ENCODE data around the gene VAC14. TPM values are rescaled to one million over a fixed set of nuclear protein-coding genes. Genes with fewer than 3 reads are reported as not detected.

The VAC14 gene
- polyA plus RNA-seq, 3 donors = 20.7 to 49.4 (median 31.1) TPM

DNA sequence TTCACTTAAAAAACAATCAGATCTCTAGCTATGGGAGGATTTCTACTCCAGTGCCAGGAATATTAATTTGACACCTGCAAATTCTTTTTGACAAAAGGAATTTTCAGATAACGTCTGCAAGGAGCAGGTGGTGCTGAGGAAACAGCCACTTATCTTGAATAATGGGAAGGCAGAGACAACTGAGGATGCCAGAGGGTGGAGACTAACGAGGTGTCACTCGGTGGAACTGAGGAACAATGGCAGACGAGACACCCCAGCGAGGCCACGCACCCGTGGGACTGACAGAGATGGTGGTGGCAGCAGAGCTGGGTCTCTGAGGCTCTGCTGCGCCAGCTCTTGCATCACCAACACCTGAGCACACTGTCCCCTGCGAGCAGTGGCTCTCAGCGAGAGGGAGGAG, 42.2 kb downstream of the VAC14 start:
- Histone ChIP-seq H3K4me2 (replicated peaks; ENCODE audit: extremely low read depth, low read length, poor library complexity, severe bottlenecking) (no peak overlapping the region), H3K4me1 (ENCODE audit: control insufficient read depth in 1 of 2, insufficient read depth in 2 of 2, low read length in 2 of 2) (no peaks in the 10 kb centered on the region), H3K27me3 (ENCODE audit: control insufficient read depth in 2 of 2, insufficient read depth in 2 of 2, low read length in 2 of 2) (no peaks in the 10 kb centered on the region), H2AFZ (ENCODE audit: insufficient read depth, low read depth, low read length, poor library complexity, severe bottlenecking) (no peak overlapping the region), H3K9me3 (replicated peaks in 1 of 2; ENCODE audit: control insufficient read depth in 1 of 2, insufficient read depth in 1 of 2, low read length in 2 of 2) (no peaks in the 10 kb centered on the region), H3K9ac (ENCODE audit: insufficient read depth, low read length, poor library complexity, severe bottlenecking) (no peak overlapping the region), H3K27ac (ENCODE audit: low read depth in 1 of 2, low read length in 2 of 2) (no peak overlapping the region), H3K4me3 (replicated peaks in 1 of 3; ENCODE audit: low read depth in 2 of 3, low read length in 3 of 3) (no peak overlapping the region), H4K20me1 (ENCODE audit: insufficient read depth, low read length) (no peaks in the 10 kb centered on the region), H3K36me3 (replicated peaks in 1 of 2; ENCODE audit: control insufficient read depth in 1 of 2, insufficient read depth in 2 of 2, low read length in 2 of 2) (peaks cover 86 to 100% of the 10 kb centered on the region in 2 donors), H3K79me2 (ENCODE audit: insufficient read depth, low read length) (no peaks in the 10 kb centered on the region)
- intact Hi-C loops (cut with micrococcal nuclease) = no loop called here
- Mint-ChIP-seq H3K4me1 (no peaks in the 10 kb centered on the region), H3K27ac (no peak overlapping the region), H3K4me3 (no peak overlapping the region), H3K27me3 (ENCODE audit: low read depth in 3 of 3) (peaks cover 0 to 1% (median 0%) of the 10 kb centered on the region in 3 donors), H3K9me3 (no peaks in the 10 kb centered on the region), H3K36me3 (peaks cover 75 to 90% of the 10 kb centered on the region in 2 donors)
- no peak for DNase-seq
- WGBS (ENCODE audit: insufficient coverage) = 89% methylated on average over 7 of the region's 10 CpGs
- TF ChIP-seq, protein P1, sequence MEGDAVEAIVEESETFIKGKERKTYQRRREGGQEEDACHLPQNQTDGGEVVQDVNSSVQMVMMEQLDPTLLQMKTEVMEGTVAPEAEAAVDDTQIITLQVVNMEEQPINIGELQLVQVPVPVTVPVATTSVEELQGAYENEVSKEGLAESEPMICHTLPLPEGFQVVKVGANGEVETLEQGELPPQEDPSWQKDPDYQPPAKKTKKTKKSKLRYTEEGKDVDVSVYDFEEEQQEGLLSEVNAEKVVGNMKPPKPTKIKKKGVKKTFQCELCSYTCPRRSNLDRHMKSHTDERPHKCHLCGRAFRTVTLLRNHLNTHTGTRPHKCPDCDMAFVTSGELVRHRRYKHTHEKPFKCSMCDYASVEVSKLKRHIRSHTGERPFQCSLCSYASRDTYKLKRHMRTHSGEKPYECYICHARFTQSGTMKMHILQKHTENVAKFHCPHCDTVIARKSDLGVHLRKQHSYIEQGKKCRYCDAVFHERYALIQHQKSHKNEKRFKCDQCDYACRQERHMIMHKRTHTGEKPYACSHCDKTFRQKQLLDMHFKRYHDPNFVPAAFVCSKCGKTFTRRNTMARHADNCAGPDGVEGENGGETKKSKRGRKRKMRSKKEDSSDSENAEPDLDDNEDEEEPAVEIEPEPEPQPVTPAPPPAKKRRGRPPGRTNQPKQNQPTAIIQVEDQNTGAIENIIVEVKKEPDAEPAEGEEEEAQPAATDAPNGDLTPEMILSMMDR (IDR thresholded peaks at IDR 0.05) = no peak

DNA sequence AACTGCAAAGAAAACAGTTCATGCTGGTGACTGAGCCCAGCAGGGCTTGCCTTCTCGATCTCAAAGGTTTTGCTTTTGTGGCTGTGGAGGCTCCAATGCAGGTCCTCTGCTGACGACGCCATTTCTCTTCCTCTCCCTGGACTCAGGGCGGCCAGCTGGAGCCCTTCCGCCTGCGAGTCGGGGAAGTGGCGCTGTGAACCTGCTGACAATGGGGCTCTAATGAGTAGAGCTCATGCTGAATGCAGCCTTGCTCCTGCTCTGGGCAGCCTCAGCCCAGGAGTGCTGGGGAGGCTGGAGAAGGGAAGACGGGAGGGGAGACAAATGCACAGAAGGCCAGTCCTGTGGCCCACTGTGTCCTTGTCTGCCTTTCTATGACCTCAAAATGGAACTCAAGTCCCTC, 43.8 kb downstream of the VAC14 start:
- Mint-ChIP-seq H3K4me3 (no peak overlapping the region), H3K4me1 (peaks cover 7% of the 10 kb centered on the region), H3K27ac (peak overlapping the region in 1 of 7 donors; percentile 37), H3K9me3 (no peaks in the 10 kb centered on the region), H3K36me3 (peaks cover 72 to 85% of the 10 kb centered on the region in 2 donors), H3K27me3 (ENCODE audit: low read depth in 3 of 3) (peaks cover 0 to 1% (median 0%) of the 10 kb centered on the region in 3 donors)
- Histone ChIP-seq H3K4me1 (ENCODE audit: control insufficient read depth in 1 of 2, insufficient read depth in 2 of 2, low read length in 2 of 2) (no peaks in the 10 kb centered on the region), H3K27me3 (ENCODE audit: control insufficient read depth in 2 of 2, insufficient read depth in 2 of 2, low read length in 2 of 2) (no peaks in the 10 kb centered on the region), H3K9ac (ENCODE audit: insufficient read depth, low read length, poor library complexity, severe bottlenecking) (no peak overlapping the region), H3K4me2 (replicated peaks; ENCODE audit: extremely low read depth, low read length, poor library complexity, severe bottlenecking) (no peak overlapping the region), H4K20me1 (ENCODE audit: insufficient read depth, low read length) (no peaks in the 10 kb centered on the region), H2AFZ (ENCODE audit: insufficient read depth, low read depth, low read length, poor library complexity, severe bottlenecking) (no peak overlapping the region), H3K4me3 (replicated peaks in 1 of 3; ENCODE audit: low read depth in 2 of 3, low read length in 3 of 3) (no peak overlapping the region), H3K9me3 (replicated peaks in 1 of 2; ENCODE audit: control insufficient read depth in 1 of 2, insufficient read depth in 1 of 2, low read length in 2 of 2) (no peaks in the 10 kb centered on the region), H3K79me2 (ENCODE audit: insufficient read depth, low read length) (no peaks in the 10 kb centered on the region), H3K36me3 (replicated peaks in 1 of 2; ENCODE audit: control insufficient read depth in 1 of 2, insufficient read depth in 2 of 2, low read length in 2 of 2) (peaks cover 76 to 100% of the 10 kb centered on the region in 2 donors), H3K27ac (ENCODE audit: low read depth in 1 of 2, low read length in 2 of 2) (no peak overlapping the region)
- TF ChIP-seq, protein P1 (IDR thresholded peaks at IDR 0.05) = no peak
- DNase-seq = no peak
- intact Hi-C loops (cut with micrococcal nuclease) = no loop called here
- WGBS (ENCODE audit: insufficient coverage) = 97% methylated on average over 3 of the region's 9 CpGs
